A673 (cell line): ENCODE measurements around the gene SLC23A2. TPM values are rescaled to one million over a fixed set of nuclear protein-coding genes. Genes with fewer than 3 reads are reported as not detected.

Experiments used
- BruUV-seq: library from RNA; stranded (reverse); fragments of 400-500 nt; replicated peaks from 2 replicates; lab custom pipeline; 2021; lab: Mats Ljungman, UMichigan
- CTCF ChIA-PET: fragments of 300-600 bp; sonication (Branson Sonifier 250); formaldehyde crosslinking; loops from one replicate; lab custom pipeline; 2022; ENCODE audit warnings: antibody characterized with exemption; lab: Charles Lee
- POLR2A ChIA-PET: fragments of 300-600 bp; sonication (Branson Sonifier 250); formaldehyde crosslinking; loops from one replicate; lab custom pipeline; 2022; ENCODE audit warnings: antibody characterized with exemption; ENCODE audit not compliant: low non-redundant PET; lab: Charles Lee
- DNase-seq: peaks from one replicate; pipeline ENCODE4 v3.0.0-alpha.2; 2015; ENCODE audit warnings: low spot score
- H3K27ac ChIP-seq: fragments of 200-600 bp; sonication (generic); 2 replicates; pipeline ENCODE4 v1.5.1; 2016; ENCODE audit warnings: mixed run types, low read depth, mild to moderate bottlenecking, mixed read lengths, antibody characterized with exemption, low read length; ENCODE audit not compliant: poor library complexity, severe bottlenecking
- H3K27me3 ChIP-seq: fragments of 200-600 bp; sonication (generic); replicated peaks from 2 replicates; pipeline ENCODE4 v1.6.1; 2017; ENCODE audit warnings: mixed run types, low read depth, mild to moderate bottlenecking, mixed read lengths, antibody characterized with exemption, low read length; ENCODE audit not compliant: insufficient read depth, poor library complexity
- H3K36me3 ChIP-seq: fragments of 200-600 bp; sonication (generic); 2 replicates; pipeline ENCODE4 v1.6.1; 2016; ENCODE audit warnings: mixed run types, mild to moderate bottlenecking, mixed read lengths, antibody characterized with exemption, low read length; ENCODE audit not compliant: insufficient read depth, poor library complexity, severe bottlenecking
- H3K4me1 ChIP-seq: fragments of 200-600 bp; sonication (generic); 2 replicates; pipeline ENCODE4 v1.6.1; 2017; ENCODE audit warnings: mixed run types, mild to moderate bottlenecking, mixed read lengths, antibody characterized with exemption, low read length; ENCODE audit not compliant: insufficient read depth, poor library complexity, severe bottlenecking
- H3K4me3 ChIP-seq: fragments of 200-600 bp; sonication (generic); 2 replicates; pipeline ENCODE4 v1.5.1; 2016; ENCODE audit warnings: low read depth, mixed run types, mild to moderate bottlenecking, mixed read lengths, low read length; ENCODE audit not compliant: poor library complexity, severe bottlenecking
- H3K9me3 ChIP-seq: fragments of 200-600 bp; sonication (generic); 2 replicates; pipeline ENCODE4 v1.6.1; 2016; ENCODE audit warnings: mixed run types, low read depth, mild to moderate bottlenecking, mixed read lengths, antibody characterized with exemption, low read length; ENCODE audit not compliant: poor library complexity, severe bottlenecking
- CTCF ChIP-seq: fragments of 300-800, 200-600 bp; sonication (generic); conservative IDR thresholded peaks from 2 replicates; pipeline ENCODE4 v1.5.1; 2017; ENCODE audit warnings: low read depth, mild to moderate bottlenecking, antibody characterized with exemption, low read length, moderate library complexity, mixed read lengths
- EZH2 ChIP-seq: fragments of 200-600 bp; sonication (generic); IDR thresholded peaks from 2 replicates; pipeline ENCODE4 v1.6.1; 2017; ENCODE audit warnings: borderline replicate concordance, low read depth, mild to moderate bottlenecking, mixed read lengths, antibody characterized with exemption, low read length; ENCODE audit not compliant: poor library complexity, severe bottlenecking
- intact Hi-C: fragments of 100-400 bp; cut with micrococcal nuclease; formaldehyde crosslinking; loops from one replicate; pipeline ENCODE4 v1.10.0; 2022; ENCODE audit not compliant: unreplicated experiment
- total RNA-seq: library from RNA; stranded (reverse); gene quantifications from 2 replicates; pipeline ENCODE4 v1.2.3, GENCODE V29; 2021

The SLC23A2 gene
- total RNA-seq, 1 experiment from 2014 or later: 29.4 TPM

- no peaks in the 10 kb centered on the region for H3K27me3 ChIP-seq
- TF ChIP-seq EZH2 (no peak), CTCF (no peak)
- no peak for DNase-seq
- no peaks in the 10 kb centered on the region for H3K9me3 ChIP-seq
- no peaks in the 10 kb centered on the region for H3K4me1 ChIP-seq
- no peak overlapping the region for H3K4me3 ChIP-seq
- no peak overlapping the region for H3K27ac ChIP-seq
- no TSS peak for BruUV-seq
- POLR2A ChIA-PET: interaction anchor here (0.5 kb wide), 1 partner anchor 205 kb away, joined by 11 read pairs; no protein-coding TSS in a partner anchor
- intact Hi-C loops: no loop called here
- H3K36me3 ChIP-seq: peaks cover 3% of the 10 kb centered on the region
- CTCF ChIA-PET: no interaction called here
Observed at GRCh38 chr20:4898282-4899244, 102.7 kb downstream of the SLC23A2 start.

- Histone ChIP-seq H3K27me3 (no peaks in the 10 kb centered on the region), H3K36me3 (peaks cover 3% of the 10 kb centered on the region), H3K9me3 (no peaks in the 10 kb centered on the region), H3K4me3 (no peak overlapping the region), H3K27ac (no peak overlapping the region), H3K4me1 (no peaks in the 10 kb centered on the region)
- ChIA-PET CTCF (no interaction called here), POLR2A (no interaction called here)
- DNase-seq: no peak
- TF ChIP-seq CTCF: no peak
- no peak for TF ChIP-seq EZH2
- no TSS peak for BruUV-seq
- intact Hi-C loops: no loop called here
Observed at GRCh38 chr20:4897600-4897999, 103.7 kb downstream of the SLC23A2 start.

GRCh38 chr20:4896971-4897497, 104.3 kb downstream of the SLC23A2 start:
- no peak for TF ChIP-seq EZH2
- TF ChIP-seq CTCF: no peak
- no TSS peak for BruUV-seq
- Histone ChIP-seq H3K36me3 (peaks cover 3% of the 10 kb centered on the region), H3K9me3 (no peaks in the 10 kb centered on the region), H3K4me1 (no peaks in the 10 kb centered on the region), H3K27me3 (no peaks in the 10 kb centered on the region), H3K4me3 (no peak overlapping the region), H3K27ac (no peak overlapping the region)
- intact Hi-C loops: no loop called here
- ChIA-PET POLR2A (no interaction called here), CTCF (no interaction called here)
- no peak for DNase-seq
